K562 (cell line): Measurements from ENCODE around the gene P2RX3. TPM values are rescaled to one million over a fixed set of nuclear protein-coding genes. Genes with fewer than 3 reads are reported as not detected.

ENCODE experiments used
- BHLHE40 ChIP-seq: IDR thresholded peaks from 2 replicates; pipeline ENCODE4 v1.6.1; 2011; ENCODE audit warnings: low read length, improper control_type of control experiment
- CSDE1 ChIP-seq, 2 experiments: fragments of 450-650 bp; IDR thresholded peaks; 2 replicates each; pipeline ENCODE4 v1.6.1; 2016; ENCODE audit warnings: mild to moderate bottlenecking in 1 of 2
- CUX1 ChIP-seq: fragments of 200-800 bp; sonication (Bioruptor generic); IDR thresholded peaks from 2 replicates; pipeline ENCODE4 v1.6.1; 2016; ENCODE audit warnings: missing genetic modification characterization, missing compliant biosample characterization
- PHB2 ChIP-seq: fragments of 450-650 bp; IDR thresholded peaks from 2 replicates; pipeline ENCODE4 v1.6.1; 2017; ENCODE audit warnings: low read depth
- POLR3A ChIP-seq: IDR thresholded peaks from 2 replicates; pipeline ENCODE4 v1.6.1; 2011; ENCODE audit warnings: borderline replicate concordance, mild to moderate bottlenecking, moderate library complexity; ENCODE audit not compliant: insufficient read length, insufficient read depth; ENCODE audit errors: extremely low read depth
- RBM34 ChIP-seq: fragments of 200-400 bp; formaldehyde crosslinking; IDR thresholded peaks from 2 replicates; pipeline ENCODE4 v1.6.1; 2018; ENCODE audit warnings: low read length, borderline replicate concordance; ENCODE audit not compliant: insufficient read depth
- ZBTB9 ChIP-seq: fragments of 450-650 bp; formaldehyde crosslinking; IDR thresholded peaks from 2 replicates; pipeline ENCODE4 v1.4.0; 2020; ENCODE audit warnings: mild to moderate bottlenecking, moderate library complexity
- ZNF354B ChIP-seq: fragments of 250-450 bp; sonication (Bioruptor Pico); IDR thresholded peaks from 2 replicates; pipeline ENCODE4 v1.4.0; 2020
- polyA plus RNA-seq, 8 experiments: library from polyadenylated mRNA; depleted of rRNA in 4 of 8; stranded (reverse) in 5 of 8; unstranded in 3 of 8; fragments of >200 nt; fragmentation: Nextera tagmentation in 2 of 8; fragmentation: Illumina TruSeq in 1 of 8; extraction: Ambion mirVana in 2 of 8; extraction: Trizol in 1 of 8; gene quantifications; 2 replicates each; pipeline versions ENCODE4 v1.2.1 to v1.2.3, GENCODE V29; 2011 to 2014; ENCODE audit warnings: inconsistent platforms in 1 of 8, missing spikeins in 1 of 8
- total RNA-seq, 7 experiments: library from RNA; depleted of rRNA in 6 of 7; stranded (reverse); fragments of >200 nt in 6 of 7; fragmentation: Illumina TruSeq in 2 of 7; extraction: Trizol in 2 of 7; gene quantifications; 2 replicates each; pipeline versions ENCODE4 v1.2.1 to v1.2.3, GENCODE V29; 2011 to 2021; ENCODE audit warnings: low replicate concordance in 1 of 7
- TF ChIP-seq, protein P1 (sequence below): fragments of 250-450 bp; sonication (Bioruptor Pico); IDR thresholded peaks from 2 replicates; pipeline ENCODE4 v1.4.0; 2020
- TF ChIP-seq, protein P2 (sequence below): fragments of 150-350 bp; conservative IDR thresholded peaks from 2 replicates; pipeline ENCODE4 v1.6.1; 2014; ENCODE audit warnings: low read length
- TF ChIP-seq, protein P3 (sequence below): fragments of 250-450 bp; sonication (Bioruptor Pico); IDR thresholded peaks from 2 replicates; pipeline ENCODE4 v1.8.0; 2022; ENCODE audit warnings: inconsistent platforms
- TF ChIP-seq, protein P4 (sequence below), 2 experiments: fragments of 250-450 bp in 1 of 2; fragments of 450-650 bp in 1 of 2; sonication (Bioruptor Pico) in 1 of 2; IDR thresholded peaks; 2 replicates each; pipeline versions ENCODE4 v1.6.1 to v1.8.0; 2016 to 2021; ENCODE audit warnings: mild to moderate bottlenecking in 2 of 2, moderate library complexity in 2 of 2, missing compliant biosample characterization in 1 of 2, missing genetic modification characterization in 1 of 2

The P2RX3 gene
- total and polyA plus RNA-seq, 9 of the 15 experiments (the other 6 are each of a cell fraction or from before 2014, with no cell fraction given), result not detected

DNA sequence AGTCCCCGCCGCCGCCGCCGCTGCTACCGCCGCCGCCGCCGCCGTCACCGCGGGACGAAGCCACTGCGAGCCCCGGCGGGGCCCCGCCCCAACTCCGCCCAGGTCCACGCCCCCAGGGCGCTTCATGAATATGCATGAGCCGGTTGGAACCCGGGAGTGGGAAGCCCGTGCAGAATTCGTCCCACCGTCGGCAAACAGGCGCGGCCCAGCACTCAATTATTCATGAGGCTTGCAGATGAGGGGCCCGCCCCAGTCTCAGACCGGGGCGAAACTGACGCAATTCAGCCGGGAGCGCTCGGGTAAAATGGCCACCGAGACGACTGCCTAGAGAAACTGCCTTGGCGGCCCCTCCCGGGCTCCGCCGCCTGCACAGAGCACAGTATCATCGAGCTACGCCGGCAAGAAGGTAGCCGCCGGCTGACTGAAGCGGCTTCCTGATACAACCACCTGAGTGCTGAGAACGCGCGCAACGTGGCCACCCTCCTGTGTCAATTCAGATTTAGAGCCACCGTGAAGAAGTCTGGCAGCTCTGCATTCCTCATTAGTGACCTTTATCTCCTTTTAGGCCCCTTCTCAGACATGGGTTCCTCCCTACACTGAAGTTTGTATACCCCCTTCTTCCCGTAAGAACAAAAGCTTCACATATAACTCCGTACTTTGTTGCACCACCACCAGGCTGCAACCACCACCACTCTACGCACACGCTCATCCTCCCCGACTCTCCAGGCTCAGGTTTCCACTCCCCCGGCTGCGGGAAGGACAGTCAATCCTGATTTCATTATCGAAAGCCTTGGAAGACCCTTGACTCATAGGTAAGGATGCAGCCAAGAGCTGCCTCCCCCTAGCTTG, 13.0 kb upstream of the P2RX3 start, which contains the start of gene TNKS1BP1 (continued):
- TF ChIP-seq BHLHE40 (peak; percentile 83), CSDE1 (IDR thresholded peaks at IDR 0.05) (no peak), POLR3A (no peak), ZBTB9 (CRISPR knock-in tag) (no peak), RBM34 (no peak), CUX1 (CRISPR knock-in tag) (no peak), PHB2 (no peak), ZNF354B (CRISPR knock-in tag) (no peak)
- TF ChIP-seq, protein P1, sequence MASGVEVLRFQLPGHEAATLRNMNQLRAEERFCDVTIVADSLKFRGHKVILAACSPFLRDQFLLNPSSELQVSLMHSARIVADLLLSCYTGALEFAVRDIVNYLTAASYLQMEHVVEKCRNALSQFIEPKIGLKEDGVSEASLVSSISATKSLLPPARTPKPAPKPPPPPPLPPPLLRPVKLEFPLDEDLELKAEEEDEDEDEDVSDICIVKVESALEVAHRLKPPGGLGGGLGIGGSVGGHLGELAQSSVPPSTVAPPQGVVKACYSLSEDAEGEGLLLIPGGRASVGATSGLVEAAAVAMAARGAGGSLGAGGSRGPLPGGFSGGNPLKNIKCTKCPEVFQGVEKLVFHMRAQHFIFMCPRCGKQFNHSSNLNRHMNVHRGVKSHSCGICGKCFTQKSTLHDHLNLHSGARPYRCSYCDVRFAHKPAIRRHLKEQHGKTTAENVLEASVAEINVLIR, result no peak
- TF ChIP-seq, protein P2, sequence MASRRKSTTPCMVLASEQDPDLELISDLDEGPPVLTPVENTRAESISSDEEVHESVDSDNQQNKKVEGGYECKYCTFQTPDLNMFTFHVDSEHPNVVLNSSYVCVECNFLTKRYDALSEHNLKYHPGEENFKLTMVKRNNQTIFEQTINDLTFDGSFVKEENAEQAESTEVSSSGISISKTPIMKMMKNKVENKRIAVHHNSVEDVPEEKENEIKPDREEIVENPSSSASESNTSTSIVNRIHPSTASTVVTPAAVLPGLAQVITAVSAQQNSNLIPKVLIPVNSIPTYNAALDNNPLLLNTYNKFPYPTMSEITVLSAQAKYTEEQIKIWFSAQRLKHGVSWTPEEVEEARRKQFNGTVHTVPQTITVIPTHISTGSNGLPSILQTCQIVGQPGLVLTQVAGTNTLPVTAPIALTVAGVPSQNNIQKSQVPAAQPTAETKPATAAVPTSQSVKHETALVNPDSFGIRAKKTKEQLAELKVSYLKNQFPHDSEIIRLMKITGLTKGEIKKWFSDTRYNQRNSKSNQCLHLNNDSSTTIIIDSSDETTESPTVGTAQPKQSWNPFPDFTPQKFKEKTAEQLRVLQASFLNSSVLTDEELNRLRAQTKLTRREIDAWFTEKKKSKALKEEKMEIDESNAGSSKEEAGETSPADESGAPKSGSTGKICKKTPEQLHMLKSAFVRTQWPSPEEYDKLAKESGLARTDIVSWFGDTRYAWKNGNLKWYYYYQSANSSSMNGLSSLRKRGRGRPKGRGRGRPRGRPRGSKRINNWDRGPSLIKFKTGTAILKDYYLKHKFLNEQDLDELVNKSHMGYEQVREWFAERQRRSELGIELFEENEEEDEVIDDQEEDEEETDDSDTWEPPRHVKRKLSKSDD, result no peak
- TF ChIP-seq, protein P3, sequence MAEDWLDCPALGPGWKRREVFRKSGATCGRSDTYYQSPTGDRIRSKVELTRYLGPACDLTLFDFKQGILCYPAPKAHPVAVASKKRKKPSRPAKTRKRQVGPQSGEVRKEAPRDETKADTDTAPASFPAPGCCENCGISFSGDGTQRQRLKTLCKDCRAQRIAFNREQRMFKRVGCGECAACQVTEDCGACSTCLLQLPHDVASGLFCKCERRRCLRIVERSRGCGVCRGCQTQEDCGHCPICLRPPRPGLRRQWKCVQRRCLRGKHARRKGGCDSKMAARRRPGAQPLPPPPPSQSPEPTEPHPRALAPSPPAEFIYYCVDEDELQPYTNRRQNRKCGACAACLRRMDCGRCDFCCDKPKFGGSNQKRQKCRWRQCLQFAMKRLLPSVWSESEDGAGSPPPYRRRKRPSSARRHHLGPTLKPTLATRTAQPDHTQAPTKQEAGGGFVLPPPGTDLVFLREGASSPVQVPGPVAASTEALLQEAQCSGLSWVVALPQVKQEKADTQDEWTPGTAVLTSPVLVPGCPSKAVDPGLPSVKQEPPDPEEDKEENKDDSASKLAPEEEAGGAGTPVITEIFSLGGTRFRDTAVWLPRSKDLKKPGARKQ (CRISPR knock-in tag), result no peak
- TF ChIP-seq, protein P4, sequence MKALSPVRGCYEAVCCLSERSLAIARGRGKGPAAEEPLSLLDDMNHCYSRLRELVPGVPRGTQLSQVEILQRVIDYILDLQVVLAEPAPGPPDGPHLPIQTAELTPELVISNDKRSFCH (CRISPR knock-in tag; IDR thresholded peaks at IDR 0.05), result no peak
- TF ChIP-seq, protein P4 (tag; IDR thresholded peaks at IDR 0.05), result peak; percentile 75; the same call in 1 of the 2 replicates
